Activated T-helper 2 cell treated with anti-CD3 and anti-CD28 coated beads, Interferon-gamma antibody, Interleukin-2, Interleukin-4, amounts not matched to agents 10 μg/mL and 5 μg/mL and 100 μg/mL, durations not matched to agents 14 hours and 24 hours and 36 hours (primary cell): ENCODE data around the gene DGUOK. TPM values are rescaled to one million over a fixed set of nuclear protein-coding genes. Genes with fewer than 3 reads are reported as not detected.

Experiments used
- DNase-seq: peaks from one replicate; pipeline ENCODE4 v3.0.0; 2021; ENCODE audit warnings: low spot score
- H3K27ac Mint-ChIP-seq: one replicate; pipeline ENCODE4 v1.8.0; 2021; ENCODE audit warnings: mixed read lengths
- H3K27me3 Mint-ChIP-seq: one replicate; pipeline ENCODE4 v1.8.0; 2021; ENCODE audit warnings: low read depth, mixed read lengths
- H3K36me3 Mint-ChIP-seq: one replicate; pipeline ENCODE4 v1.8.0; 2021; ENCODE audit warnings: low read depth, mixed read lengths
- H3K4me1 Mint-ChIP-seq: one replicate; pipeline ENCODE4 v1.8.0; 2021; ENCODE audit warnings: low read depth, mixed read lengths
- H3K4me3 Mint-ChIP-seq: one replicate; pipeline ENCODE4 v1.8.0; 2021; ENCODE audit warnings: low read depth, mild to moderate bottlenecking, moderate library complexity, mixed read lengths
- H3K9me3 Mint-ChIP-seq: one replicate; pipeline ENCODE4 v1.8.0; 2021; ENCODE audit warnings: mixed read lengths
- intact Hi-C: fragments of 100-400 bp; cut with micrococcal nuclease; formaldehyde crosslinking; loops from one replicate; pipeline ENCODE4 v1.15.1; 2023
- total RNA-seq: library from RNA; stranded (reverse); gene quantifications from 2 replicates; pipeline ENCODE4 v1.2.3, GENCODE V29; 2022

DGUOK gene
- total RNA-seq, 1 donor from 2014 or later: 90.9 TPM

DNA sequence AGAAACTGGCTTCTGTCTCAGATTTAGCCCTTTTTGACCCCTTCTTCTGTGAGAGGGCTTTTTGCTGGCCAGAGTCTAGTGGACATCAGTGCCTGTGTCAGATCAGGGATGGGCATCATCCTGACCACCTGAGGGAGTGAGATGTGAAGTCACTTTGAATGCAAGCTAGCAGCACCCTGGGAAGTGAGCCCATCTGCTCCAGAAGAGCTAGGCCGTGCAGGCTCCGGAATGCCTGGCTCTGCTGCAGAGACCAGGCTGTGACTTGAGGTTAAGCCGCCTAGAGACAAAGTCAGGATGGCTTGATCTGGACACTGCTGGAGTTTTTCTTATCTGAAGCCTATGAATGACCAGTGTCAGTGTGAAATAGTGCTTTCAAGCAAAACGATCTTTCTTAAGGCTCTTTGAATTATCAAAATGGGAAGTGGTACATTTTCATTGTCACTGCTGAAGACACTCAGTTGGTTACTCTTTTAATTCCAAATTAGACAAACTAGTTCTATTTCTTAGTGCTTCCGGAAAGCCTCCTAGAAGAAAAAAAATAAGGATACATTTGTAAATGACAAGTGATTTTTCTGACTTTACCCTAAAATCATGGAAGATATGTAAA, 20.8 kb downstream of the DGUOK start:
- H3K27me3 Mint-ChIP-seq: no peaks in the 10 kb centered on the region
- peaks cover 78% of the 10 kb centered on the region for H3K4me1 Mint-ChIP-seq
- no peak overlapping the region for H3K4me3 Mint-ChIP-seq
- H3K9me3 Mint-ChIP-seq: no peaks in the 10 kb centered on the region
- peaks cover 83% of the 10 kb centered on the region for H3K36me3 Mint-ChIP-seq
- no peak overlapping the region for H3K27ac Mint-ChIP-seq
- intact Hi-C loops: no loop called here
- DNase-seq: no peak

DNA sequence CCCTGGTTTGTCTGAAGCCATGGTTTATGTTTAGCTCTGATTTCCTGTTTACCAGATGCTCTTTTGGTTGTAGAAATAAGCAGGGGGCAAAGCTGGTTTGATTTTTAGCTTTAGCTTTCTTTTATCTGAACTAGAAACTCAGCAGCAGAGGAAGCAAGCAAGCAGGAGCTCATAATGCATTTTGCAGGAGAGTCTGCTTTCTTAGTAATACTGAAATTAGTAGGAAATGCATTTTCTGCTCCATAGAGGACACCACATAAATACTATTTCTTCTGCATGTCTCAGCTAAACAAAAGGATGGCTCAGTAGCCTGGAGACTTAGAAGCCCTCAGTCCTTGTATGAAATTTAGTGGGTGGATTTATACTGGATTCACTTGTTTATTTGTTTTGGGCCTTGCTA, 23.1 kb downstream of the DGUOK start:
- Mint-ChIP-seq H3K27me3 (no peaks in the 10 kb centered on the region), H3K4me1 (peaks cover 69% of the 10 kb centered on the region)
- intact Hi-C loops: no loop called here

DNA sequence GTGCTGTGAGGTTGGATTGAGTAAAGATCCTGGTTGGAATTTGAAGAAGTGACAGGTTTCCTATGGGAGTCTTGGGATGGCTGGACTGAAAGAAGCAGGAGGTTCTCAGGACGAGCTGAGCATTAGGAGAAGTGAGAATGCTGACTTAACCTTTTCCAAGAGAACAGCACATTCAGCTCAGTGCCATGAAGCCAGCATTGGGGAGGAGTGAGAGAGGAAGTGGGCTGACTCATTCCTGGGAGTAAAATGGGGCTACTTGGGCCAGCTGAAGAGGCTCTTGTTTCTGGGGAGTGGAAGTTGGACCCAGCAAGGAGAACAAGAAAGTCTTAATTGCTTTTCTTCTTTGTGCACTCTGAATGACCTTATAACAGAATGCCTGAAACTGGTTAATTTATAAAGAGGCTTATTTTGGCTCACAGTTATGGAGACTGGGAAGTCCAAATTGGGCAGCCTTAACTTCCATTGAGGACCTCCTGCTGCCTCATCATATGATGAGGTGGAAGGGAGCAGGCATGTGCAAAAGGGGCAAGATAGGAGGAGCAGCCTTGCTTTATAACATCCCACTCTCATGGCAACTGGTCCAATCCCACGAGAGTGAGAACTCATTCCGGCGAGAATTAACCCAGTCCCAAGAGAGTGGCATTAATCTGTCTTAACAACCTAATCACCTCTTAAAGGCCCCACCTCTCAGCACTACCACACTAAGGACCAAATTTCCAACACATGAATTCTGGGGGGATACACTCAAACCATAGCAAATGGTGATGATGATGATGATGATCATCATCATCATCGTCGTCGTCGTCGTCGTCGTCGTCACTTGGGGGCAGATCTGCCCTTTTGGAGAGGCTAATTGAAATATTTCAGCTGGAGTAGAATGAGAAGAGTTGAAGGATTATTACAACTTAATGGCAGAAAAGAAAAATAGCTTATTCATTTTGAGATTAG, 26.1 kb downstream of the DGUOK start:
- Mint-ChIP-seq H3K27me3 (no peaks in the 10 kb centered on the region), H3K4me3 (no peak overlapping the region), H3K36me3 (peaks cover 74% of the 10 kb centered on the region), H3K4me1 (peaks cover 58% of the 10 kb centered on the region), H3K27ac (peak overlapping the region; percentile 22), H3K9me3 (no peaks in the 10 kb centered on the region)
- DNase-seq: no peak
- intact Hi-C loops: no loop called here

More for the DNA sequence above, 23.1 kb downstream of the DGUOK start:
- Mint-ChIP-seq H3K9me3 (no peaks in the 10 kb centered on the region), H3K36me3 (peaks cover 76% of the 10 kb centered on the region), H3K4me3 (no peak overlapping the region), H3K27ac (no peak overlapping the region)
- DNase-seq: no peak

DNA sequence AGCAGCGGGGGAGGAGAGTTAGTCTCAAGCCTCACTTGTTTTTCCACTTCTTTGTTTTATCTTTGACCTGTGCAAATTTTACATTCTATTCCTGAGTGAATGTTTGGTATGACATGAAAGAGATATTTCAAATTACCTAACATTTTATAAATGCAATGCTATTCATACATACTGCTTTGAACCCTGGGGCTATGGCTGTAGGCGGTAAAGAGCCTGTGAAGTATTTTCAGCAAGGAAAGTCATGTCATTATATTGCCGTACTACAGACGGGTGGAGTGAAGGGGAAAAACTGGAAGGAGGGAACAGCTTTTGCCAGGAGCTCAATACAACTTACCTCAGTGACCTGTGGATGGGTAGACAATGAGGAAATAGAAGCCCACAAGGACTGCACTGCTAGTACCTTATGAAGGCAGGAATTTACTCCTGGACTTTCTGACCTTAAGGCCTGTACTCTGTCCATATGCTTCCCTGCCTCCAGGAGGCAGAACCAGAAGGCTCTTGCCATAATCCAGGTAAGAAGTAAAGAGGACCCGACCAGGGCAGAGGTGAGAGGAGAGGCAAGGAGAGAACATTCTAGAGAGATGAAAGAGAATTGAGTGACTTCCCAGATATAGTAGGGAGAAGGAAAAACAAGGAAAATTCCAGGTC, 29.7 kb downstream of the DGUOK start:
- H3K9me3 Mint-ChIP-seq: no peaks in the 10 kb centered on the region
- intact Hi-C loops: no loop called here
- peaks cover 75% of the 10 kb centered on the region for H3K36me3 Mint-ChIP-seq
- no peak overlapping the region for H3K27ac Mint-ChIP-seq
- H3K4me3 Mint-ChIP-seq: no peak overlapping the region
- no peak for DNase-seq
- H3K27me3 Mint-ChIP-seq: no peaks in the 10 kb centered on the region
- peaks cover 33% of the 10 kb centered on the region for H3K4me1 Mint-ChIP-seq

DNA sequence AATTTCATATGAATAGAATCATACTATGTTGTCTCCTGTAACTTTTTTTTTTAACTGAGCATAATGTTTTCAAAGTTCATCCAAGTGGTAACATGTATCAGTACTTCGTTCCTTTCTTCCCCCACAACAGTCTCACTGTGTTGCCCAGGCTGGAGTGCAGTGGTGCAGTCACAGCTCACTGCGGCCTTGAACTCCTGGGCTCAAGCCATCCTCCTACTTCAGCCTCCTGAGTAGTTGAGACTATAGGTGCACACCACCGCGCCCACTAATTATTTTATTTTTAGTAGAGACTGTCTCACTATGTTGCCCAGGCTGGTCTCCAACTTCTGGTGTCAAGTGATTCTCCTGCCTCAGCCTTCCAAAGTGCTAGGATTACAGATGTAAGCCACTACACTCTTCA, 34.6 kb downstream of the DGUOK start:
- Mint-ChIP-seq H3K4me3 (no peak overlapping the region), H3K27ac (no peak overlapping the region), H3K36me3 (peaks cover 55% of the 10 kb centered on the region), H3K27me3 (no peaks in the 10 kb centered on the region), H3K4me1 (peaks cover 46% of the 10 kb centered on the region), H3K9me3 (peaks cover 7% of the 10 kb centered on the region)
- DNase-seq: no peak
- intact Hi-C loops: loop anchor here (5.0 kb wide), 1 partner anchor 41 kb away; no protein-coding TSS in a partner anchor

DNA sequence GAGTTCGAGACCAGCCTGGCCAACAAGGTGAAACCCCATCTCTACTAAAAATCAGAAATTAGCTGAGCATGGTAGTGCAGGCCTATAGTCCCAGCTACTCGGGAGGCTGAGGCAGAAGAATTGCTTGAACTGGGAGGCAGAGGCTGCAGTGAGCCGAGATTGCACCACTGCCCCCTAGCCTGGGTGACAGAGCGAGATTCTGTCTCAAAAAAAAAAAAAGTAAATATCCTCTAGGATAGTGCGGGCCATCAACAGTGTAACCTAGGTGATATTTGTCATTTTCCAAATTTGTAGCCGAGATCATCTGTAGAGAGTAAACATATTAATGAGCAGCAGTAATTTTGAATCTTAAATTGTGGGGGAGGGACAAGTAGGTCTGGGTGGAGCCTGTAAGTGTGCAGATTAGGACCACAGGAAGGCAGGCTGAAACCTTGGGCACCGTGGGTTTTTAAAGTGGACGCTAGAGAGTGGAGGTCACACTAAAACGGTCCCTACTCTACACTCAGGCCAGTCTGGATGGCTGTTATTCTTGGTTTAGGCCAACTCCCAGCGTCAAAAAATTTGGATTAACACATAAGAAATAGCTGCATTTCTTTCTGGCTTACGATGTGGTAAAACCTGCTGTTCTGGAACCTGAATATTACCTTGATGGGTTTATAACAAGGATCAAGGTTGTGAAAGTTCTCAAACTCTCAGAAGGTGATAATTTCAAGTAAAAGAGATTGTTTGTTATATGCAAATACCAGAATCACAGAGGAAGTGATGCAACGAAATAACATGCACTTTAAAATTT, 35.3 kb downstream of the DGUOK start:
- no peak for DNase-seq
- no peak overlapping the region for H3K4me3 Mint-ChIP-seq
- no peaks in the 10 kb centered on the region for H3K27me3 Mint-ChIP-seq
- H3K36me3 Mint-ChIP-seq: peaks cover 47% of the 10 kb centered on the region
- intact Hi-C loops: loop anchor here (2.0 to 5.0 kb wide), 3 partner anchors 17 to 40 kb away; no protein-coding TSS in a partner anchor
- peaks cover 7% of the 10 kb centered on the region for H3K9me3 Mint-ChIP-seq
- no peak overlapping the region for H3K27ac Mint-ChIP-seq
- peaks cover 44% of the 10 kb centered on the region for H3K4me1 Mint-ChIP-seq

DNA sequence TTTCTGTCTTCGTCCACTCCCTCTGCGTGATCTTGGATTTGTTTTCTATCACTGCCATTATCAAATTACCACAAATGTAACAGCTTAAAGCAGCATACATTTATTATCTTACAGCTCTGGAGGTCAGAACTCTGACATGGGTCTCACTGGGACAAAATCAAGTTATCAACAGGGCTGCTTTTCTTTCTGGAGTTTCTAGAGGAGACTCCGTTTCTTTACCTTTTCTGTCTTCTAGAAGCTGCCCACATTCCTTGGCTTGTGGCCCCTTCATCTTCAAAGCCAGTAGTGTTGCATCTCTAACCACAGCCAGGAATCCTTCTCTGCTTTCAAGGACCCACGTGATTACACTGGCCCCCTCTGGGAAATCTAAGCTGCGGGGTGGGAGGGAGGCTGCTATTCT, 36.1 kb downstream of the DGUOK start:
- Mint-ChIP-seq H3K4me3 (no peak overlapping the region), H3K27ac (peak overlapping the region; percentile 42)
- intact Hi-C loops: loop anchor here (1.0 to 5.0 kb wide), 4 partner anchors 18 to 40 kb away; no protein-coding TSS in a partner anchor

DNA sequence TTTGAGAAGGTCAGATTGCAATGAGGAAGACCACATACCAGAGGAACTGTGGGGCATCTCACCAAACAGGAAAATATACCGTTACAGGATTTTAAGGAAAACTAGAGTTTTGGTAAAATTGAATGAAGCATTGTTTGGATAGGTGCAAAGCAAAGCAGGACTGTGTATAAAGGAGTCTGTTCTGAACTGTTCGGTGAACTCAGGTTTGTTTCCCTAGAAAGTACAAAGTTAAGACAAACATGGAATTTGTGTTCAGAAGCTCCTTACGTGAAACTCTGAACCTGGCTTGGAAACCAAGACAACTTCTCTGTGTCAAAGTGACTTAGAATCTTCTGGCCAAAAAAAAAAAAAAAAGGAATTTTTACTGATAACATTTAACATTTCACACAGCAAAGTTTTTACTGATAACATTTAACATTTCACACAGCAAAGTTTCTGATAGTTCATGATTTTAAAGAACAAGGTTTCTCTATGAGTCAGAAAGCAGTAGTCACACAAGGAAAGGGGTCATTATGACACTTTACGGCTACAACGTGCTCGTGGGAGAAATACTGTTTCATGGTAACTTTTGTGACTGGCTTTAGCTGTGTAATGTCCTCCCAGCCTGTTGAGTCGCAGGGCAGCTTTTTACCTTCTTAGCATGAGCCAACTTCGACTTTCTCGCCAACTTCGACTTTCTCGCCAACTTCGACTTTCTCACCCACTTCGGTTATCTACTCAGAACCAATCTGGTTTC, 36.9 kb downstream of the DGUOK start:
- Mint-ChIP-seq H3K4me3 (peak overlapping the region; percentile 27), H3K27ac (peak overlapping the region; percentile 88), H3K9me3 (peaks cover 7% of the 10 kb centered on the region), H3K4me1 (peaks cover 43% of the 10 kb centered on the region), H3K36me3 (peaks cover 36% of the 10 kb centered on the region), H3K27me3 (no peaks in the 10 kb centered on the region)
- intact Hi-C loops: loop anchor here (1.0 to 5.0 kb wide), 6 partner anchors 15 to 39 kb away; no protein-coding TSS in a partner anchor
- DNase-seq: peak; percentile 20

More for the DNA sequence above, 36.1 kb downstream of the DGUOK start:
- peaks cover 7% of the 10 kb centered on the region for H3K9me3 Mint-ChIP-seq
- H3K4me1 Mint-ChIP-seq: peaks cover 42% of the 10 kb centered on the region
- no peaks in the 10 kb centered on the region for H3K27me3 Mint-ChIP-seq
- H3K36me3 Mint-ChIP-seq: peaks cover 43% of the 10 kb centered on the region
- no peak for DNase-seq

DNA sequence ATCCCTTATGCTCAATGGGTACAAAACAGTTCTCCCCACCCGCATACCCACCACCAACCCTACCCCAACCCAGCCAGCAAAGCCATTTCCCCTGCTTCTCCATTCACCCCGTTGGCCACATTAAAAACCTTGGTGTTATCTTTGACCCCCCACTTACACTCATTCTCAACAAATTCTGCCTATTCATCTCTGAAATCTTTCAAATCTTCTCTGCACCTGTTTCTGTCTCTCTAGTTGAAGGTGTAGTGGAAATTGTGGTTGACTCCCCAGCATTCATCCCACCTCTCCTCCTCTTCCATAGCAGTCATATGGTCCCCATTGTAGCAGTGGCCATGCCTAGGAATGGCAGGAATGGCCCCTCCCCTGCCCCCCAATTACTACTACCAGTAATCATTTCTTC, 37.5 kb downstream of the DGUOK start:
- peak overlapping the region; percentile 27 for H3K4me3 Mint-ChIP-seq
- DNase-seq: no peak
- peaks cover 7% of the 10 kb centered on the region for H3K9me3 Mint-ChIP-seq
- intact Hi-C loops: loop anchor here (2.0 to 5.0 kb wide), 3 partner anchors 15 to 38 kb away; no protein-coding TSS in a partner anchor
- H3K36me3 Mint-ChIP-seq: peaks cover 29% of the 10 kb centered on the region
- no peaks in the 10 kb centered on the region for H3K27me3 Mint-ChIP-seq
- H3K27ac Mint-ChIP-seq: peak overlapping the region; percentile 88
- H3K4me1 Mint-ChIP-seq: peaks cover 42% of the 10 kb centered on the region

DNA sequence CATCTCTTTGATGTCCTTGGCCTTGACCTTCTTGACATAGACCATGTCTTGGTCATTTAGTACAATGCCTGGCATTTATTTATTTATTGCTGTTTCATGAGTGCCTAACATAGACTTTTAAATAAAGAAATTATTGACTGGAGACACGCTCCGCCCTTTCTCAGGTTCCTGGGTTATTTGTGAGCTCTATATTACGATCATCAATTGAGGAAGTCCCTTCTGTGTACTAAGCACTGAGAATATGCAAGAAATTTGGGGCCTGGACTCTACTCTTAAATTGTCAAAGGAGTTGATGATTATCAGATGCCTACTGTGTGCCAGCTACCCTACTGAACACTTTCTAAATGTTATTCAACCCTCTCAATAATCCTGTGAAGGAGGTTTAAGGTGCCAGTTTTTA, 38.4 kb downstream of the DGUOK start:
- peaks cover 22% of the 10 kb centered on the region for H3K36me3 Mint-ChIP-seq
- H3K27ac Mint-ChIP-seq: peak overlapping the region; percentile 88
- H3K4me3 Mint-ChIP-seq: no peak overlapping the region
- DNase-seq: no peak
- H3K27me3 Mint-ChIP-seq: no peaks in the 10 kb centered on the region
- H3K9me3 Mint-ChIP-seq: peaks cover 7% of the 10 kb centered on the region
- intact Hi-C loops: loop anchor here (2.0 kb wide), 2 partner anchors 14 to 26 kb away; no protein-coding TSS in a partner anchor
- peaks cover 50% of the 10 kb centered on the region for H3K4me1 Mint-ChIP-seq

DNA sequence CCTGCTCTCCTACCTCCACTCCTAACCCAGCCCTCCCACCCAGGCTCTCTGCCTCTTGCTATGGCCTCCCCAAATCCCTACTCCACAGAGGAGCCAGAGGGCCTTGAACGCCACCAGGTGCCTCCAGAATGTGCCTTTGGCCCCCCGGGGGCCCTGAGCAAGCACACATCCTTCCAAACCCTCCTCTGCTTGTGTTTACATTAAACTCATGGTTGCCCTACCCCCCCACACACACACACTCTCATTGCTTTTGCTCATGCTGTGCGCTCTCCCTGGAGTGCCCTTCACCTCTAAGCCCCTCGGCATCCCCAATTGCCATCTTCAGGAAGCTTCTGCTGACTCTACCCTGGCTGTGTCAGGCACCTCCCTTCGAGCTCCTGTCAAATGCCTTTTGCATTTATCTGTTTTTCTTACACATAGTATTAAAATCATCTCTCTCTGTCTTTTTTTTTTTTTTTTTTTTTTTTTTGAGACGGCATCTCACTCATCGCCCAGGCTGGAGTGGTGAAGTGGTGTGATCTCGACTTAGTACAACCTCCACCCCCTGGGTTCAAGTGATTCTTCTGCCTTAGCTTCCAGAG, 41.8 kb downstream of the DGUOK start:
- peaks cover 70% of the 10 kb centered on the region for H3K4me1 Mint-ChIP-seq
- intact Hi-C loops: no loop called here
- H3K9me3 Mint-ChIP-seq: no peaks in the 10 kb centered on the region
- no peak for DNase-seq
- no peak overlapping the region for H3K4me3 Mint-ChIP-seq
- H3K27ac Mint-ChIP-seq: no peak overlapping the region
- H3K27me3 Mint-ChIP-seq: no peaks in the 10 kb centered on the region
- peaks cover 4% of the 10 kb centered on the region for H3K36me3 Mint-ChIP-seq
